OCI-LY7 (cell line): ENCODE data around the gene LZTS2. TPM values are rescaled to one million over a fixed set of nuclear protein-coding genes. Genes with fewer than 3 reads are reported as not detected.

Experiments used
- BruUV-seq: library from RNA; stranded (reverse); fragments of 400-500 nt; replicated peaks from 2 replicates; lab custom pipeline; 2021; lab: Mats Ljungman, UMichigan
- CTCF ChIA-PET: fragments of 300-600 bp; sonication (Branson Sonifier 250); formaldehyde crosslinking; loops from one replicate; lab custom pipeline; 2022; ENCODE audit warnings: antibody characterized with exemption; ENCODE audit not compliant: unreplicated experiment; lab: Charles Lee
- POLR2A ChIA-PET: fragments of 300-600 bp; sonication (Branson Sonifier 250); formaldehyde crosslinking; loops from one replicate; lab custom pipeline; 2022; ENCODE audit warnings: antibody characterized with exemption; lab: Charles Lee
- DNase-seq: peaks from one replicate; pipeline ENCODE4 v3.0.0-alpha.2; 2015; ENCODE audit warnings: low spot score
- H2AFZ ChIP-seq: fragments of 200-600 bp; sonication (generic), shearing (Covaris generic); 2 replicates; pipeline ENCODE4 v1.6.1; 2014; ENCODE audit warnings: mild to moderate bottlenecking, antibody characterized with exemption, low read length, moderate library complexity
- H3K27ac ChIP-seq: fragments of 200-600 bp; sonication (generic); 2 replicates; pipeline ENCODE4 v1.5.1; 2014; ENCODE audit warnings: mixed run types, low read depth, mild to moderate bottlenecking, moderate library complexity, low read length, inconsistent platforms; ENCODE audit not compliant: poor library complexity, severe bottlenecking
- H3K36me3 ChIP-seq: fragments of 200-600 bp; sonication (generic); 2 replicates; pipeline ENCODE4 v1.6.1; 2014; ENCODE audit warnings: mild to moderate bottlenecking, antibody characterized with exemption, low read length, moderate library complexity, mixed read lengths; ENCODE audit not compliant: insufficient read depth
- H3K4me1 ChIP-seq: fragments of 200-600 bp; sonication (generic); 2 replicates; pipeline ENCODE4 v1.5.1; 2014; ENCODE audit warnings: mild to moderate bottlenecking, low read length; ENCODE audit not compliant: insufficient read depth, poor library complexity, severe bottlenecking
- H3K4me2 ChIP-seq: fragments of 200-600 bp; sonication (generic); 2 replicates; pipeline ENCODE4 v1.6.1; 2014; ENCODE audit warnings: mild to moderate bottlenecking, low read length
- H3K4me3 ChIP-seq: fragments of 200-600 bp; sonication (generic); 2 replicates; pipeline ENCODE4 v1.5.1; 2014; ENCODE audit warnings: mild to moderate bottlenecking, low read depth, low read length; ENCODE audit not compliant: poor library complexity, severe bottlenecking
- H3K79me2 ChIP-seq: fragments of 200-600 bp; sonication (generic); 2 replicates; pipeline ENCODE4 v1.6.1; 2016; ENCODE audit warnings: low read depth, mild to moderate bottlenecking, low read length, moderate library complexity, mixed read lengths; ENCODE audit not compliant: insufficient read depth
- H3K9me2 ChIP-seq: fragments of 200-600 bp; sonication (generic); 2 replicates; pipeline ENCODE4 v1.6.1; 2016; ENCODE audit warnings: mild to moderate bottlenecking, low read length, mixed read lengths; ENCODE audit not compliant: insufficient read depth
- H3K9me3 ChIP-seq: fragments of 200-600 bp; sonication (generic); 2 replicates; pipeline ENCODE4 v1.6.1; 2014; ENCODE audit warnings: mild to moderate bottlenecking, mixed run types, low read length, mixed read lengths
- H4K20me1 ChIP-seq: fragments of 200-600 bp; sonication (generic); 2 replicates; pipeline ENCODE4 v1.6.1; 2014; ENCODE audit warnings: mild to moderate bottlenecking, antibody characterized with exemption, low read length, moderate library complexity, mixed read lengths; ENCODE audit not compliant: insufficient read depth
- EZH2phosphoT487 ChIP-seq: fragments of 200-600 bp; sonication (generic); IDR thresholded peaks from 2 replicates; pipeline ENCODE4 v1.6.1; 2018; ENCODE audit warnings: low read depth, borderline replicate concordance, mild to moderate bottlenecking, mixed run types, antibody characterized with exemption, low read length, moderate library complexity, mixed read lengths
- intact Hi-C: fragments of 100-400 bp; cut with micrococcal nuclease; formaldehyde crosslinking; loops from one replicate; pipeline ENCODE4 v1.10.0; 2022; ENCODE audit not compliant: unreplicated experiment
- total RNA-seq, 2 experiments: library from RNA; depleted of rRNA in 1 of 2; stranded (reverse); fragments of >200 nt in 1 of 2; shearing (Covaris generic) in 1 of 2; gene quantifications; 2 replicates each; pipeline ENCODE4 v1.2.3, GENCODE V29; 2014 to 2022
- TF ChIP-seq, protein P1 (sequence below): fragments of 200-600 bp; sonication (generic); conservative IDR thresholded peaks from 2 replicates; pipeline ENCODE4 v1.5.1; 2014; ENCODE audit warnings: mild to moderate bottlenecking, antibody characterized with exemption, low read length, moderate library complexity, mixed read lengths

LZTS2 gene
- total RNA-seq, 2 experiments from 2014 or later = 13.6 to 20.3 TPM

DNA sequence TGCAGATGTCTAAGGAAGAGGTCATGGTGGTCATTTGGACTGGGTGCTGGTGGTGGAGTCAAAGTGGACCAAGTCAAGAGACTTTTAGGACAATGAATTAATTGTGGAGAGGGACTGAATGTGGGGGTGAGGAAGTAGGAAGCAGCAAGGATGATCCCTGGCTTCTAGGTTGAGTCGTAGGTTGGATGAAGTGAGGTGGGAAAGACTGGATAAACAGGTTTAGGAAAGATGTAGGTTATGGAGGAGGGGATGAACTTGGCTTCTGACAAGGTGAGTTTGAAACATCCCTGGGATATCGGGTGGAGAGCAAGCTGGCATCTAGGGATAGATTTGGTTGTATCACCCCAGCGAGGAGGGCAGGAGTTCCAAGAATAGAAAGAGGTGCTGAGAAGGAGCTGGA lies 22.7 kb upstream of the LZTS2 start:
- Histone ChIP-seq H3K79me2 (no peaks in the 10 kb centered on the region), H3K9me2 (no peaks in the 10 kb centered on the region), H3K9me3 (no peaks in the 10 kb centered on the region), H4K20me1 (no peaks in the 10 kb centered on the region), H3K27ac (no peak overlapping the region), H3K4me3 (no peak overlapping the region), H3K4me2 (no peak overlapping the region), H2AFZ (no peak overlapping the region), H3K4me1 (no peaks in the 10 kb centered on the region), H3K36me3 (no peaks in the 10 kb centered on the region; the same call in 1 of the 2 replicates)
- intact Hi-C loops = no loop called here
- ChIA-PET POLR2A (no interaction called here), CTCF (no interaction called here)
- no TSS peak for BruUV-seq
- TF ChIP-seq, protein P1, sequence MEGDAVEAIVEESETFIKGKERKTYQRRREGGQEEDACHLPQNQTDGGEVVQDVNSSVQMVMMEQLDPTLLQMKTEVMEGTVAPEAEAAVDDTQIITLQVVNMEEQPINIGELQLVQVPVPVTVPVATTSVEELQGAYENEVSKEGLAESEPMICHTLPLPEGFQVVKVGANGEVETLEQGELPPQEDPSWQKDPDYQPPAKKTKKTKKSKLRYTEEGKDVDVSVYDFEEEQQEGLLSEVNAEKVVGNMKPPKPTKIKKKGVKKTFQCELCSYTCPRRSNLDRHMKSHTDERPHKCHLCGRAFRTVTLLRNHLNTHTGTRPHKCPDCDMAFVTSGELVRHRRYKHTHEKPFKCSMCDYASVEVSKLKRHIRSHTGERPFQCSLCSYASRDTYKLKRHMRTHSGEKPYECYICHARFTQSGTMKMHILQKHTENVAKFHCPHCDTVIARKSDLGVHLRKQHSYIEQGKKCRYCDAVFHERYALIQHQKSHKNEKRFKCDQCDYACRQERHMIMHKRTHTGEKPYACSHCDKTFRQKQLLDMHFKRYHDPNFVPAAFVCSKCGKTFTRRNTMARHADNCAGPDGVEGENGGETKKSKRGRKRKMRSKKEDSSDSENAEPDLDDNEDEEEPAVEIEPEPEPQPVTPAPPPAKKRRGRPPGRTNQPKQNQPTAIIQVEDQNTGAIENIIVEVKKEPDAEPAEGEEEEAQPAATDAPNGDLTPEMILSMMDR = no peak
- no peak for TF ChIP-seq EZH2phosphoT487
- DNase-seq = no peak

DNA sequence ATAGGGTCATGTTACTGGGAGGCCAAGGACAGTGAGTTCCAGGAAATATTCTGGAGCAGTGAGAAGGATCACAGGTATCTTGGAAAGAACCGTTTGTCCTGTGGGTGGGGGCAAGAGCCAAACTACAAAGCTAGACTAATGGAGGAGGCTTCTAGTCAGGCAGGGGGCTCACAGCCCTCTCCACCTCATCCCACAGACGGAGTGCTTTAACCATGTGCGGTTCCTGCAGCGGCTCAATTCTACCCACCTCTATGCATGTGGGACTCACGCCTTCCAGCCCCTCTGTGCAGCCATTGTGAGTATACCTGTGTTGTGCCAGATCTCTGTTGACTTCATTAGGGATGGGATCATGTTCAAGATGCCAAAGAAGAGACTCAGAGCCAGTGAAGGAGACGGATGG lies 22.2 kb upstream of the LZTS2 start:
- no peak for TF ChIP-seq EZH2phosphoT487
- TF ChIP-seq, protein P1 = no peak
- POLR2A ChIA-PET = no interaction called here
- no peaks in the 10 kb centered on the region; the same call in 1 of the 2 replicates for H3K36me3 ChIP-seq
- no peaks in the 10 kb centered on the region for H3K4me1 ChIP-seq
- no peaks in the 10 kb centered on the region for H4K20me1 ChIP-seq
- CTCF ChIA-PET = no interaction called here
- intact Hi-C loops = no loop called here
- H3K4me3 ChIP-seq = no peak overlapping the region
- no TSS peak for BruUV-seq
- DNase-seq = no peak
- no peak overlapping the region for H2AFZ ChIP-seq
- no peaks in the 10 kb centered on the region for H3K9me2 ChIP-seq
- H3K4me2 ChIP-seq = no peak overlapping the region
- no peaks in the 10 kb centered on the region for H3K9me3 ChIP-seq
- no peak overlapping the region for H3K27ac ChIP-seq
- H3K79me2 ChIP-seq = no peaks in the 10 kb centered on the region

DNA sequence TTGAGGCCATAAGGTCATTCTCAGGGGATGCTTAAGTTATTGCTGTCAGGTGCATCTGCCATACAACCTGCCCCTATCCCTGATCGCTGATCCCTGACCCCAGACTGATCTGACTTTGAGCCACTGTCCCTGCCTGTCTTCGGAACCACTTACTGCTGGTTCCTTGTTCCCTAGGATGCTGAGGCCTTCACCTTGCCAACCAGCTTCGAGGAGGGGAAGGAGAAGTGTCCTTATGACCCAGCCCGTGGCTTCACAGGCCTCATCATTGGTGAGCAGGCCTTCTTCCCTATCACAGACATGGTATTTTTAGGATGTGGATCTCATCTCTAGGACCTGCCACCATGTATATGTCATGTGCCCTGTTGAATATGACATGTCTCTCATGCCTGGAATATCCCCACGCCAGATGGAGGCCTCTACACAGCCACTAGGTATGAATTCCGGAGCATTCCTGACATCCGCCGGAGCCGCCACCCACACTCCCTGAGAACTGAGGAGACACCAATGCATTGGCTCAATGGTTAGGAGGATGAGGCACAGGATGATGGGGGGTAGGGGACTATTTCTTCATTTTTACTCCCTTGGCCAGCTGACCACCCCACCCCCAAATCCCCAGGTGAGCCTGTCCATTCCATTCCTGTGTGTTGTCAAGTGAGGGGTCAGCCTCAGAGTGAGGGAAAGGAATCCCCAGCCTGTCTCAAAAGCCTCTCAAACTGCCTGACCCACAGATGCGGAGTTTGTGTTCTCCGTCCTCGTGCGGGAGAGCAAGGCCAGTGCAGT lies 21.3 kb upstream of the LZTS2 start:
- H3K4me2 ChIP-seq = no peak overlapping the region

More for the DNA sequence above, 21.3 kb upstream of the LZTS2 start:
- TF ChIP-seq, protein P1 = no peak
- no peak for TF ChIP-seq EZH2phosphoT487
- H3K36me3 ChIP-seq = no peaks in the 10 kb centered on the region; the same call in 1 of the 2 replicates
- no peaks in the 10 kb centered on the region for H3K4me1 ChIP-seq
- ChIA-PET POLR2A (no interaction called here), CTCF (no interaction called here)
- no peak overlapping the region for H2AFZ ChIP-seq
- H3K79me2 ChIP-seq = no peaks in the 10 kb centered on the region
- H3K9me3 ChIP-seq = no peaks in the 10 kb centered on the region
- no peak overlapping the region for H3K4me3 ChIP-seq
- no peak overlapping the region for H3K27ac ChIP-seq
- intact Hi-C loops = no loop called here
- BruUV-seq = no TSS peak
- no peak for DNase-seq
- H4K20me1 ChIP-seq = no peaks in the 10 kb centered on the region
- H3K9me2 ChIP-seq = no peaks in the 10 kb centered on the region
